ENCODE results near the gene UGT1A10. TPM values are rescaled to one million over a fixed set of nuclear protein-coding genes. Genes with fewer than 3 reads are reported as not detected.
"Not testable (repeated sequence)": the region's sequence is repeated elsewhere in the genome, so short reads cannot be mapped to it uniquely, and the experiment has no call there.

UGT1A10 gene
- total RNA-seq, 1 donor from 2014 or later: not detected

GRCh38 chr2:233736868-233737653 lies 100.8 kb downstream of the UGT1A10 start:
- not testable (repeated sequence) for DNase-seq (ENCODE audit: low read depth)

GRCh38 chr2:233740870-233741269 lies 104.6 kb downstream of the UGT1A10 start:
- DNase-seq (ENCODE audit: low read depth): no peak

GRCh38 chr2:233743464-233744259 lies 107.4 kb downstream of the UGT1A10 start:
- DNase-seq (ENCODE audit: low read depth): no peak

- DNase-seq (ENCODE audit: low read depth): no peak
Observed at GRCh38 chr2:233745073-233745755, 109.0 kb downstream of the UGT1A10 start.

GRCh38 chr2:233745838-233746237 lies 109.6 kb downstream of the UGT1A10 start:
- DNase-seq (ENCODE audit: low read depth): not testable (repeated sequence)

DNA sequence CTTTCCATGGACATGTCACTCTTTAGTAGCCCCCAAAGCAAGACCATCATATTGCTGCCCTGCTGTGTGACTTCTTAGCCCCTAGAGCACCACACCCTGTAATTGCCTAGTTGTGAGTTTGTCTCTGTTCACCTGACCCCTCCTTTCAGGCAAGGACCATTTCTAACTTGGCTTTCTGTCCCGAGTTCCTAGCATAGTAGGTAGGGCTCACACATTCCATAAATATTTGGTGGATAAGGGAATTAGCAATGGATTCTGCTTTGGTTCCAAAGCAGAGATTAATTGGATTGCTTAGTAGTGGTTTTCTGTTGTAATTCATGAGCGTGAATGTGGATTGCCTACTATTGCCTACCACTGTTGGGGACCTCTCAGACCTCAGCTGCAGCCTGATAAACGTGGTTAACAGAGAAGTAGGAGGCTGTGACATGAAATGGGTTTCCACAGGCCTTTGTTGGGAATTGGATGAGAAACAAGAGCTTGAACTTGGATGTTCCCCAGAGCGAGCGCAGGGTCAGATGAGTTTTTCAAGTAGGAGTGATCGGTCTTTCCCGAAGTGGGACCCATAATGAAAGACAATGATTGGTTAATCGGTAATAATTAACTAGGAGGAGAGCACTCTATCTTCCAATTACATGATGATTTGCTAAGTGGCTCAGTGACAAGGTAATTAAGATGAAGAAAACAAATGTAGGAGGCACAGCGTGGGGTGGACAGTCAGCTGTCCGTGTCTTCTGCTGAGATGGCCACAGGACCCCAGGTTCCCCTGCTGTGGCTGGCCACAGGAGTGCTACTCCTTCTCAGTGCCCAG lies 110.4 kb downstream of the UGT1A10 start:
- no peak for DNase-seq (ENCODE audit: low read depth)

- no peak for DNase-seq (ENCODE audit: low read depth)
Observed at GRCh38 chr2:233747283-233747544, 111.0 kb downstream of the UGT1A10 start.

- DNase-seq (ENCODE audit: low read depth): not testable (repeated sequence)
Observed at GRCh38 chr2:233750689-233751088, 114.4 kb downstream of the UGT1A10 start.

GRCh38 chr2:233751212-233752009 lies 115.2 kb downstream of the UGT1A10 start:
- not testable (repeated sequence) for DNase-seq (ENCODE audit: low read depth)

DNA sequence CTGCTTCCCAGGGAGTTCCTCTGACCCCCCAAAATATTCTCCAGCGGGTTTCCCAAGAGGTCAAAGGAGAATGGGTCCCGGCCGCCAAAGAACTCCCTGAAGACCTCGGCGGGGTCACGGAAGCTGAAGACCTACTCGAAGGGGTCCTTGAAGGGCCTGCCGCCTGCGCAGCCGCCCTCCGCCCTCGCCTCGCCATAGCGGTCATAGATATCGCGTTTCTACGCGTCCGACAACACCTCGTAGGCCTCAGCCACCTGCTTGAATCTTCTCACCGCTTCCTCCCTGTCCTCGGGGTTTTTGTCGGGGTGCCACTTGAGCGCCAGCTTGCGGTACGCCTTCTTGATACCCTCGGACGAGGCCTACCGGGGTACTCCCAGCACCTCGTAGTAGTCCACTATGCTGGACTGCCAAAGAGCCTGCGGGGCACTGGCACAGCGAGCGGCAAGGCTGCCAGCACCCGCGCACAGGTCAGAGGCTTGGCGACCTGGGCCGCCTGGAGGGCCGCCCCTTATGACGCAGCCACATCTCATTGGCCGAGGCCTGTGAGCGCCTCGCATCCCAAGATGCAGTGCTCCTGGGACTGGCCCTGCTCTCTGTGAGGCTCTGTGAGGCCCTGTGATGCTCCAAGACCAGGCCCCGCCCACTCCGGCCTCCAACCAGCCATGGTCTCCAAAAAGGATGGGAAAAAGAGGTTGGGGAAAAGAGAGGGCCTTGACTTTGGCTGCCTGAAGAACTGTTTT lies 118.8 kb downstream of the UGT1A10 start:
- DNase-seq (ENCODE audit: low read depth): no peak

DNA sequence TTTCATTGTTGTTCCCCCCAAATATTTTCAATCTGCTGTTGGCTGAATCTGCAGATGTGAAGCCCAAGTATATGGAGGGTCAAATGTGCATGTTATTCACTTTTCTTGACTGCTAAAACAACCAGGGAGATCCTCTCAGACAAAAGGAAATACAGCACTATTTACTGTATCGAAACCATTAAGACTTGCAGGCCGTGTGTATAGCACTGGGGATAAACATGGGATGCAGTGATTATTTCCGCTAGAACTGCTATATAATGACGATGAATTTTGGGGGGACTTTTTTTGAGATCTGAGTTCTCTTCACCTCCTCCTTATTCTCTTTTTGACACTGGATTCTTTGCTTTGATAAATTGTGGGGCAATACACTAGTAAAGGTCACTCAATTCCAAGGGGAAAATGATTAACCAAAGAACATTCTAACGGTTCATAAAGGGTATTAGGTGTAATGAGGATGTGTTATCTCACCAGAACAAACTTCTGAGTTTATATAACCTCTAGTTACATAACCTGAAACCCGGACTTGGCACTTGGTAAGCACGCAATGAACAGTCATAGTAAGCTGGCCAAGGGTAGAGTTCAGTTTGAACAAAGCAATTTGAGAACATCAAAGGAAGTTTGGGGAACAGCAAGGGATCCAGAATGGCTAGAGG lies 120.3 kb downstream of the UGT1A10 start:
- no peak for DNase-seq (ENCODE audit: low read depth)

DNA sequence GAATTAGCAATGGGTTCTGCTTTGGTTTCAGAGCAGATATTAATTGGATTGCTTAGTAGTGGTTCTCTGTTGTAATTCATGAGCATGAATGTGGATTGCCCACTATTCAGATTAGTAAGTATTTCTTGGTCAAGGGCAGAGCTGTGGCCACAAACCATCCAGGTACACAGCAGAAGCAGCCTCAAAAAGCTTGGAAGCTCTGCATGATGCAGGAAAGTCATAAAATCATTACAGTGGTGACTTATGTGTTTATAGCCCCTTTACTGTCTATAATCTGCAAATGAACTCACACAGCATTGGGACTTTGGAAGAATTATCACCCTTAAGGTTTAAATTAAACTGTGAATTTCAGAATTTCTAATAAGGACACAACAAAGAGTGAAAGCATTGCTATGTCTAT lies 121.9 kb downstream of the UGT1A10 start:
- no peak for DNase-seq (ENCODE audit: low read depth)

- DNase-seq (ENCODE audit: low read depth): no peak
Observed at GRCh38 chr2:233758849-233759248, 122.6 kb downstream of the UGT1A10 start.

DNA sequence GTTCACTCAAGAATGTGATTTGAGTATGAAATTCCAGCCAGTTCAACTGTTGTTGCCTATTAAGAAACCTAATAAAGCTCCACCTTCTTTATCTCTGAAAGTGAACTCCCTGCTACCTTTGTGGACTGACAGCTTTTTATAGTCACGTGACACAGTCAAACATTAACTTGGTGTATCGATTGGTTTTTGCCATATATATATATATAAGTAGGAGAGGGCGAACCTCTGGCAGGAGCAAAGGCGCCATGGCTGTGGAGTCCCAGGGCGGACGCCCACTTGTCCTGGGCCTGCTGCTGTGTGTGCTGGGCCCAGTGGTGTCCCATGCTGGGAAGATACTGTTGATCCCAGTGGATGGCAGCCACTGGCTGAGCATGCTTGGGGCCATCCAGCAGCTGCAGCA lies 123.8 kb downstream of the UGT1A10 start, which contains the start of gene UGT1A1:
Gene UGT1A1 (plus strand): TSS at position 228 of the 400 bp plus-strand sequence. CDS start 18 bp downstream, at position 246.
- DNase-seq (ENCODE audit: low read depth): no peak

- no peak for DNase-seq (ENCODE audit: low read depth)
Observed at GRCh38 chr2:233761040-233761769, 125.0 kb downstream of the UGT1A10 start.

GRCh38 chr2:233764264-233764663 lies 128.0 kb downstream of the UGT1A10 start:
- no peak for DNase-seq (ENCODE audit: low read depth)

- DNase-seq (ENCODE audit: low read depth): no peak
Observed at GRCh38 chr2:233764761-233765160, 128.5 kb downstream of the UGT1A10 start.

DNA sequence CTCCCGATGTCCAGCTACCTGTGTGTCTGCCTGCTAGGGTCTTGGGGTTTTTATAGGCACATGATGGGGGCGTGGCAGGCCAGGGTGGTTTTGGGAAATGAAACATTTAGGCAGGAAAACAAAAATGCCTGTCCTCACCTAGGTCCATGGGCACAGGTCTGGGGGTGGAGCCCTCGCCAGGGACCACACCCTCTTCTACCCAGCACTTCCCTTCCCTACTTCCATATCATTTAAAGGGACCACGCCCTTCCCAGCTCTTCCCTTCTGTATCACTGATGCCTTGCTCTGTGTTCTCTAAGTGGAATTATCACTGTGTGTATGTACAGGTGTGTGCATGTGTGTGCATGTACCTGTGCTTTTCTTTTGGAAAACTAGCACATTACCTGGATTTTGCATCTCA lies 130.2 kb downstream of the UGT1A10 start:
- no peak for DNase-seq (ENCODE audit: low read depth)

Data from myocyte (in vitro differentiated cells).